ENCODE measurements around the gene FBXO21.

Gene FBXO21

GRCh38 chr12:117144599-117144998 is 45.7 kb downstream of the FBXO21 start:
- no peak overlapping the region for H2AFZ ChIP-seq (ENCODE audit: low read depth, low read length, severe bottlenecking)
- TF ChIP-seq CTCF (IDR thresholded peaks at IDR 0.05; ENCODE audit: insufficient read depth, low read length, poor library complexity, severe bottlenecking) (no peak), EZH2phosphoT487 (conservative IDR thresholded peaks at IDR 0.05; ENCODE audit: low read length) (no peak)
- H4K20me1 ChIP-seq (ENCODE audit: low read depth, low read length): no peaks in the 10 kb centered on the region
- no peaks in the 10 kb centered on the region for H3K9me2 ChIP-seq (replicated peaks; ENCODE audit: insufficient read depth, low read length)
- H3K9ac ChIP-seq (ENCODE audit: low read length): no peak overlapping the region
- no peak overlapping the region for H3K4me3 ChIP-seq (ENCODE audit: insufficient read depth, low read length, poor library complexity, severe bottlenecking)
- H3K79me2 ChIP-seq (ENCODE audit: insufficient read depth, low read length): no peaks in the 10 kb centered on the region
- H3K27me3 ChIP-seq (ENCODE audit: low read length): no peaks in the 10 kb centered on the region
- H3F3A ChIP-seq (ENCODE audit: insufficient read depth): peaks cover 15% of the 10 kb centered on the region
- no peak overlapping the region for H3K4me2 ChIP-seq (ENCODE audit: low read depth, low read length, poor library complexity, severe bottlenecking)
- peaks cover 12% of the 10 kb centered on the region for H3K36me3 ChIP-seq (ENCODE audit: low read length)
- no peaks in the 10 kb centered on the region for H3K9me3 ChIP-seq (ENCODE audit: insufficient read depth, low read length)
- no peak overlapping the region for H3K27ac ChIP-seq (ENCODE audit: low read depth, low read length)

- Histone ChIP-seq H3F3A (ENCODE audit: insufficient read depth) (peaks cover 15% of the 10 kb centered on the region), H3K79me2 (ENCODE audit: insufficient read depth, low read length) (no peaks in the 10 kb centered on the region), H2AFZ (ENCODE audit: low read depth, low read length, severe bottlenecking) (no peak overlapping the region), H3K27me3 (ENCODE audit: low read length) (no peaks in the 10 kb centered on the region), H3K9me3 (ENCODE audit: insufficient read depth, low read length) (no peaks in the 10 kb centered on the region), H3K9me2 (replicated peaks; ENCODE audit: insufficient read depth, low read length) (no peaks in the 10 kb centered on the region), H3K27ac (ENCODE audit: low read depth, low read length) (no peak overlapping the region), H4K20me1 (ENCODE audit: low read depth, low read length) (no peaks in the 10 kb centered on the region), H3K9ac (ENCODE audit: low read length) (no peak overlapping the region), H3K4me2 (ENCODE audit: low read depth, low read length, poor library complexity, severe bottlenecking) (peak overlapping the region; percentile 35), H3K4me3 (ENCODE audit: insufficient read depth, low read length, poor library complexity, severe bottlenecking) (no peak overlapping the region), H3K36me3 (ENCODE audit: low read length) (peaks cover 12% of the 10 kb centered on the region)
- TF ChIP-seq CTCF (IDR thresholded peaks at IDR 0.05; ENCODE audit: insufficient read depth, low read length, poor library complexity, severe bottlenecking): no peak
These were observed 47.2 kb downstream of the FBXO21 start for GRCh38 chr12:117143008-117143532.

- TF ChIP-seq CTCF (IDR thresholded peaks at IDR 0.05; ENCODE audit: insufficient read depth, low read length, poor library complexity, severe bottlenecking) (no peak), EZH2phosphoT487 (conservative IDR thresholded peaks at IDR 0.05; ENCODE audit: low read length) (no peak)
- Histone ChIP-seq H3K27ac (ENCODE audit: low read depth, low read length) (peak overlapping the region; percentile 54), H3K9me3 (ENCODE audit: insufficient read depth, low read length) (no peaks in the 10 kb centered on the region)
These were observed 48.2 kb downstream of the FBXO21 start for GRCh38 chr12:117142094-117142493.

More at GRCh38 chr12:117142094-117142493, 48.2 kb downstream of the FBXO21 start:
- Histone ChIP-seq H3K79me2 (ENCODE audit: insufficient read depth, low read length) (no peaks in the 10 kb centered on the region), H3K9ac (ENCODE audit: low read length) (no peak overlapping the region), H2AFZ (ENCODE audit: low read depth, low read length, severe bottlenecking) (no peak overlapping the region), H3K4me2 (ENCODE audit: low read depth, low read length, poor library complexity, severe bottlenecking) (peak overlapping the region; percentile 35), H3K9me2 (replicated peaks; ENCODE audit: insufficient read depth, low read length) (no peaks in the 10 kb centered on the region), H3K36me3 (ENCODE audit: low read length) (peaks cover 12% of the 10 kb centered on the region), H4K20me1 (ENCODE audit: low read depth, low read length) (no peaks in the 10 kb centered on the region), H3K27me3 (ENCODE audit: low read length) (no peaks in the 10 kb centered on the region), H3F3A (ENCODE audit: insufficient read depth) (peaks cover 15% of the 10 kb centered on the region), H3K4me3 (ENCODE audit: insufficient read depth, low read length, poor library complexity, severe bottlenecking) (no peak overlapping the region)
